NCI-H460 (cell line): ENCODE results near the gene ITK. TPM values are rescaled to one million over a fixed set of nuclear protein-coding genes. Genes with fewer than 3 reads are reported as not detected.

ENCODE experiments used
- DNase-seq: peaks from one replicate; pipeline ENCODE4 v3.0.0-alpha.2; 2016; ENCODE audit warnings: low read depth; ENCODE audit errors: extremely low read depth
- polyA plus RNA-seq: library from polyadenylated mRNA; depleted of rRNA; stranded (reverse); fragments of >200 nt; gene quantifications from 2 replicates; pipeline ENCODE4 v1.2.3, GENCODE V29; 2014; cell fraction: nucleus; rRNA removed
- total RNA-seq: library from RNA; depleted of rRNA; stranded (reverse); fragments of >200 nt; shearing (Covaris generic); gene quantifications from 2 replicates; pipeline ENCODE4 v1.2.3, GENCODE V29; 2014; rRNA removed

The ITK gene
- 0.07 and 0.46 TPM in 2 replicates for total RNA-seq
- 0.03 TPM in 1 of 2 replicates, not detected in the other for polyA plus RNA-seq

DNA sequence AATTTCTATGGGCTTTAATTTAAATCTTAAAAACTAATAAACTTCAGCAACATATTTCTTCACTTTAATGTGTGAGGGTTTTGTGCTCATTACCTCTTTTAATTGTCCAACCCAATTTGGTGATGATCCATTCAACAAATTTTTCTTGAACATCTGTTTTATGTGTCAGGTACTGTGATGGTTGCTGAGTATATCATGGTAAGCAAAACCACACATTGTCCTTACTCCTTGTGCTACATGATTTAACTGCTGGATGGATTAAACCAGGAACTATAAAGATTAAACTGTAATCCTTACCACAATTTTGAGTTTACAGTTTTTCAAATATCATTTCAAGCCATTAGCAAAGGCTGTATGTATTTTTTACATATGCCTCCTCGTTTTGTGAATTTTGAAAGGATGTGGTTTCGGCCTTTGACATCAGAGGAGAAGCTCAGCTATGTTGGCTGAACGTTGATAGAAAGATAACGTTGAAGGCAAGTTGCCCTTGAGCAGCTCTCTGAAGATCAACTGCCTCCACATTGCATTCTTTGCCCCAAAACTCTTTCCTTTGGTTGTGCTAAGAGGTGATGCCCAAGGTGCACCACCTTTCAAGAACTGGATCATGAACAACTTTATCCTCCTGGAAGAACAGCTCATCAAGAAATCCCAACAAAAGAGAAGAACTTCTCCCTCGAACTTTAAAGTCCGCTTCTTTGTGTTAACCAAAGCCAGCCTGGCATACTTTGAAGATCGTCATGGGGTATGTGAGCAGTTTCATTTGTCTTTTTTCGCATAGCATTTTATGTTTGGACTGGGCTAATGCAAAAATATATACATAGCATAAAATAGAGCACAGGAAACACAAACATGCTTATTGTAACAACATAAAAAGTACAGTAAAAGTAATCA is at the start of gene ITK:
Gene ITK, plus strand, starts transcription at position 467 of the 891 bp plus-strand sequence. Its CDS starts 138 bp downstream, at position 605.
- DNase-seq, result no peak

- no peak for DNase-seq
Measured at GRCh38 chr5:157130925-157131324, 49.7 kb upstream of the ITK start.

- DNase-seq, result no peak
Measured at GRCh38 chr5:157132281-157132612, 48.4 kb upstream of the ITK start.

GRCh38 chr5:157137691-157138090 is 42.9 kb upstream of the ITK start:
- DNase-seq, result no peak

- DNase-seq, result peak; percentile 99
Measured at GRCh38 chr5:157142317-157143126, 38.1 kb upstream of the ITK start, which contains the start of gene MED7. Gene MED7, minus strand, starts transcription at chr5:157142865. Its CDS starts 3,434 bp downstream, at chr5:157139431.

GRCh38 chr5:157143127-157143971 is 37.3 kb upstream of the ITK start:
- DNase-seq, result no peak

DNA sequence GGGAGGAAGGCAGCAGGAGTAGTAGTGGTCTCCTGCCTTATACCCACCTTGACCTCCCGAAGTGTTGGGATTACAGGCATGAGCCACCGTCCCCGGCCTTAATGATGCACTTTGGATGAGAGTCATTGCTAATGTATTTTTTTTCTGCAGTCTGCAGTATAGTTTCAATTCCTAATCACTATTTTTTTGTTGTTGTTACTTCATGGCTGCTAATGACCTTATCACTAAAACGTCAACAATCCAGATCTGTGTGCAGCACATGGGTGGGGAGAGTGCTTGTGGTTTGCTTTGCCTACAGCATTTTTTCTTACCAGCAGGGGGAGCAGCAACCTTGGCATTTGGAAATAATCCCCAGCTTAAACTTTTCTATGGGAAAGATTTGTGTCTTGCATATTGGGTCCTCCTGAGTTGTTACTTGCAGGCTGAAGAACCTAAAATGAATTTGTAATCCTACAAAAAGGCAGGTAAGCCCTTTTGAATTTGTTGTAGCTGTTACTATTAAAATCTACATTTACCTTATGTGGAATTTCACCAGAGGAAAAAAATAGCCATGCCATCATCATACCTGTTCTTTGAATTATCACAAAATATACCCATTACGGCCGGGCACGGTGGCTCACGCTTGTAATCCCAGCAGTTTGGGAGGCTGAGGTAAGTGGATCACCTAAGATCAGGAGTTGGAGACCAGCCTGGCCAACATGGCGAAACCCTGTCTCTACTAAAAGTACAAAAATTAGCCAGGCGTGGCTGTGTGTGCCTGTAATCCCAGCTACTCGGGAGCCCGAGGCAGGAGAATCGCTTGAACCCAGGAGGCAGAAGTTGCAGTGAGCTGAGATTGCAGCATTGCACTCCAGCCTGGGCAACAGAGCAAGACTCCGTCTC is 31.7 kb upstream of the ITK start:
- DNase-seq, result peak; percentile 65

DNA sequence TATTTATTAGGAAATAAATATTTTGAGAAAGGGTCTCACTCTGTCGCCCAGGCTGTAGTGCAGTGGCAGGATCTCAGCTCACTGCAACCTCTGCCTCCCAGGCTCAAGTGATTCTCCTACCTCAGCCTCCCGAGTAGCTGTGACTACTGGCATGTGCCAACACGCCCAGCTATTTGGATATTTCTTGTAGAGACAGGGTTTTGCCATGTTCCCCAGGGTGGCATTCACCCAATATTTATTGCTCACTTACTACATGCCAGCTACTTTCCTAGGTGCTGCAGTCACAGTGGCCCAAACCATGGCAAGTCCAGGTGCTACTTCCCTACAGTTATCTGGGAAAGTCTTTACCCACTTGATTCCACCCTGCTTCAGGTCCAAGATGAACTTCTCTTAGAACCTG is 29.6 kb upstream of the ITK start:
- no peak for DNase-seq

DNA sequence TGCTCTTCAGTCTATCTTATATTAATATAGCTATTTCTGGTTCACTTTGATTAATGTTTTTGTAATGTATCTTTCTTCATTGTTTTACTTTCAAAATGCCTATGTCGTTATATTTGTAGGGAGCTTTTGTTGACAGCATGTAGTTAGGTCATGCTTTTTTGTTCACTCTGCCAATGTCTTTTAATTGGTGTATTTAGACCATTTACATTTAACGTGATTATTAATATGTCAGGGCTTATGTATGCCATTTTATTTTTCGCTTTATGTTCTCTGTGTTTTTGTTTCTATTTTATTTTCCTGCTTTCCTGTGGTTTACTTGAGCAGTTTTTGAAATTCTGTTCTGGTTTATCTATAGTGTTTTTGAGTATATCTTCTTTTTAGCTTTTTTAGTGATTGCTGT is 25.3 kb upstream of the ITK start:
- no peak for DNase-seq

- DNase-seq, result no peak
Measured at GRCh38 chr5:157157293-157157891, 23.2 kb upstream of the ITK start.

DNA sequence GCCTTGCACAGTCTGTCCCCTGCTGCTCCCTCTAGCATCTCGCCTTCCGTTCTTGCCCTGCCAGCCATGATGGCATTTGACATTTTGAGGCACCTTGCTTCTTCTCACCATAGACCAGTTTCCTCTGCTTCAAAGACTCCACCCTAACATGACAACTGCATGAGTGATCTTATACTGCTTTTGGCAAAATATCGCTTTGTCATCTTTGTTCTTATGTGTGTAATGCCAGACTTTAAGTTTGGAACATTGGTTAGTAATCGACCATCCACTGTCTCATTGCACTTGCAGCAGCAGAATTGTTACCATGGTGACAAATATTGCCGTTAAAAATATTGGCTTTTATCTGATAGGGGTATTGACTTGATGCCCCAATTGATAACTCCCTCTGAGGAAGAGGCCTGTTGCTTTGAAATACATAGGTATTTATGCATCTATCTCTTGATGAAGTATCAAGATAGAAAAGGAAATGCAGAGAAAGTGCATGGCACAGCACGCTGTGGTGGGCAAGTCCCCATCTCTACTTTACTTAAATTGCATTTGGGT is 21.4 kb upstream of the ITK start:
- no peak for DNase-seq

GRCh38 chr5:157160001-157160400 is 20.6 kb upstream of the ITK start:
- DNase-seq, result no peak

GRCh38 chr5:157161996-157162395 is 18.6 kb upstream of the ITK start:
- no peak for DNase-seq

DNA sequence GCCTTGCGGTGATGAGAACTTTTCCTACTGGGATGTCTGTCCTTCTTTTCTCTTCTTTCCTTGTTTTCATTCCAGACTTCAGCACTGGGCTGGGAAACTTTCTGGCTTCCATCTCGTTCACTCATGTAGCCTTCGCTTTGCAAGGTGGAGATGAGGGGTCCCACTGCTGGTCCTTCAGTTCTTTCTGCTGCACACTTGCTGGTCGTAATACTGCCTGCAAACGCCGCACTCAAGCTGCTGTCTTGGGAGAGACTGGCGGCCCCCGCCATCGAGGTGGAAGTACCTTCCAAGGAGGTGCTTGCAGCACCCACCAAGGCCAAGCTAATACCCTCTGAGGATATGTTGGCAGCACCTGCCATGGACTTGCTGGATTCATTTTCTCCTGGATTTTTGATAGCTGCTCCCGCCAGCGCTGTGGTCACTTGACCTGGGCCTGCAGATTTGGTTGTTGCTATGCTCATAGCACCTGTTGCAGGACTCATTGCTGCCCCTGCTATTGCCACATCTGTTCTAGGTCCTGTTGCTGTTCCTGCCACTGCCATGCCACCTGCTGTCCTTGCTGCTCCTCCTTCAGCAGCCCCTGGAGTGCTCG is 17.6 kb upstream of the ITK start:
- no peak for DNase-seq

GRCh38 chr5:157164521-157164920 is 16.1 kb upstream of the ITK start:
- no peak for DNase-seq

- no peak for DNase-seq
Measured at GRCh38 chr5:157165261-157165660, 15.4 kb upstream of the ITK start.

- DNase-seq, result no peak
Measured at GRCh38 chr5:157165668-157166067, 15.0 kb upstream of the ITK start.
